ENCODE measurements around the gene CFAP299.

DNA sequence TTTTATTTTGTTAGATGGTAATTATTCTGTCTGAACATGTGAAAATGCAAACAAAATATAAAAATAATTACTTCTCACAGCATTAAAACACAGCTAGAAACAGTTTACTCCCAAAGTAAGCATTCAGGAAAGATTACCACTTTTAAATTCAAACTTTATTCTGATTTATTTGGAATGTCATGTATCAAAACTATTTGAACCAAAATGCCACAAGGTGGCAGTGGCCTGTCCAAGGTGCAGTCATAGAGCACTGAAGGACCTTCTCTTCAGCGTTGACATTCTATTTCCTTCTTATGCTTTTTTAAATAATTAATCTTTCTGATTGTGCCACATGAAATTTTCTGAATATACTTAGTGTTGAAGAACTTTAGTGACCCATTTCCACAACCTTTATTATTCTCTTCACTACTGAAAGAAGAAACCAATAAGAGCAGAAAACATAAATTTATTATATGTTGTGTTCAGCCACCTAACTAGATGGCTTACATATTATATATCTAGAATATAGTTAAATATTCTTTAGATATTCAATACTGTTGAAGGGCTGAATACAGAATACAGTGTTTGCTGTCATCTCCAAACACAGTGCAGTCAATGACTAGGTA, 283.6 kb downstream of the CFAP299 start:
- TF ChIP-seq, protein P1, sequence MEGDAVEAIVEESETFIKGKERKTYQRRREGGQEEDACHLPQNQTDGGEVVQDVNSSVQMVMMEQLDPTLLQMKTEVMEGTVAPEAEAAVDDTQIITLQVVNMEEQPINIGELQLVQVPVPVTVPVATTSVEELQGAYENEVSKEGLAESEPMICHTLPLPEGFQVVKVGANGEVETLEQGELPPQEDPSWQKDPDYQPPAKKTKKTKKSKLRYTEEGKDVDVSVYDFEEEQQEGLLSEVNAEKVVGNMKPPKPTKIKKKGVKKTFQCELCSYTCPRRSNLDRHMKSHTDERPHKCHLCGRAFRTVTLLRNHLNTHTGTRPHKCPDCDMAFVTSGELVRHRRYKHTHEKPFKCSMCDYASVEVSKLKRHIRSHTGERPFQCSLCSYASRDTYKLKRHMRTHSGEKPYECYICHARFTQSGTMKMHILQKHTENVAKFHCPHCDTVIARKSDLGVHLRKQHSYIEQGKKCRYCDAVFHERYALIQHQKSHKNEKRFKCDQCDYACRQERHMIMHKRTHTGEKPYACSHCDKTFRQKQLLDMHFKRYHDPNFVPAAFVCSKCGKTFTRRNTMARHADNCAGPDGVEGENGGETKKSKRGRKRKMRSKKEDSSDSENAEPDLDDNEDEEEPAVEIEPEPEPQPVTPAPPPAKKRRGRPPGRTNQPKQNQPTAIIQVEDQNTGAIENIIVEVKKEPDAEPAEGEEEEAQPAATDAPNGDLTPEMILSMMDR (IDR thresholded peaks at IDR 0.05): peak; percentile 86
- TF ChIP-seq ZFX (IDR thresholded peaks at IDR 0.05; ENCODE audit: borderline replicate concordance): no peak
